LoVo (cell line): ENCODE measurements around the gene TGM6.
A peak's percentile ranks its signal among the peaks of the same experiment; 100 is the strongest.

Source experiments
- DNase-seq: peaks from one replicate; pipeline ENCODE4 v3.0.0-alpha.2; 2016; ENCODE audit warnings: low spot score

Gene TGM6

DNA sequence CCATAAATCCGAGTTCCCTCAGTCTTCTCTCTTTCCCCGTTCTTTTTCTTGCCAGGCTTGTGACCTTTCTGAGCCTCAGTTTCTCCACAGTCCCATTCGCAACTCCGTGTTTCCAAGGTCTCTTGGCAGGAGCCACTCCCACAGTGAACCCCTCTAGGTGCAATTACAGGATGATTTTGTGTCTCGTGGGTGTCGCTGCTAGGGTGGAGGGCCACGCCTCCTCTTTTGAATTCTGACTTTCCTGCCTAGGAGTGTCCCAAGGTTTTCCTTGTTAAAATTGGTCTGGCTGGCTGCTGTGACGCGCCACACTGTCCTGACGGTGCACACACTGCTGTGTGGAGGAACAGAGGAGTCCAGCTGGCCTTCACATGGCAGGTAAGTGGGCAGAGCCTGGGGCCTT lies at the start of gene TGM6:
Gene TGM6, plus strand, starts transcription at position 301 of the 400 bp plus-strand sequence. Its CDS starts 68 bp downstream, at position 369.
- no peak for DNase-seq

DNA sequence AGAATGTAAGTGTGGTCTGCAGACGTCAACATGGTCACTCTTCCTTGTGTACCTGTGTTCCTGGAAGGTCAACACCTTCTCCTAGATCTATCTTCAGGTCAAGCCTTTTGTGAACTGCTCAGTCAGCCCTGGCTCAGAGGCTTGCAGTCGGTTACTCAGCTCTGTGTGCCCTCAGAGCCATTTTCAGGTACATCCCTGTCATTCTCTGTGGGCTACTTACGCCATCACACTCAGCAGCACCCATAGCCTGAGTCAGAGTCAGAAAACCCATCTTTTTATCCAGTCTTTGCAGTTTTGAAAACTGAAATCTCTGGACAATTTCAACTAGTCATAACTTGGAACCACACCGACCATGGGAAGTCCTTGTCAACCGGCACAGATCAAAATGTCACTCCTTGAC lies 49.6 kb upstream of the TGM6 start:
- DNase-seq, result no peak

DNA sequence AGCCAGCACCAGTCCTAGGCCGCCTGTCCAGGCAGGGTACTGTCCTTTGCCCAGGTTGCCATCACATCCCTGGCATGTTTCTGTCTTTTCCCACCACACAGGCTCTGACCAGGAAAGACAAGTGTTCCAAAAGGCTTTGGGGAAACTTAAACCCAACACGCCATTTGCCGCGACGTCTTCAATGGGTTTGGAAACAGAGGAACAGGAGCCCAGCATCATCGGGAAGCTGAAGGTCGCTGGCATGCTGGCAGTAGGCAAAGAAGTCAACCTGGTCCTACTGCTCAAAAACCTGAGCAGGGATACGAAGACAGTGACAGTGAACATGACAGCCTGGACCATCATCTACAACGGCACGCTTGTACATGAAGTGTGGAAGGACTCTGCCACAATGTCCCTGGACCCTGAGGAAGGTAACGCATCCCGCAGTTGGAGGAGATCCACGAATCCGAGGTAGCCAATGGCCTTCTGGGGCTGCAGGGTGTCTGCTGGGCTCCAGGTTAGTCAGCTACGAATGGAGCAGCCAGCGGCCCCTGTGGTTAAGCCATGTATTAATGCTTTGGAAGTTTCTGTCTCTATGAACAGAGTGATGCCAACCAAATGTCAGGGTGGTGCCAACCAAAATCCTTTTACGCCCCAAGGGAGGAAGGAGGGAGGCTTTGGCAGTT lies 48.7 kb upstream of the TGM6 start:
- DNase-seq, result no peak

DNA sequence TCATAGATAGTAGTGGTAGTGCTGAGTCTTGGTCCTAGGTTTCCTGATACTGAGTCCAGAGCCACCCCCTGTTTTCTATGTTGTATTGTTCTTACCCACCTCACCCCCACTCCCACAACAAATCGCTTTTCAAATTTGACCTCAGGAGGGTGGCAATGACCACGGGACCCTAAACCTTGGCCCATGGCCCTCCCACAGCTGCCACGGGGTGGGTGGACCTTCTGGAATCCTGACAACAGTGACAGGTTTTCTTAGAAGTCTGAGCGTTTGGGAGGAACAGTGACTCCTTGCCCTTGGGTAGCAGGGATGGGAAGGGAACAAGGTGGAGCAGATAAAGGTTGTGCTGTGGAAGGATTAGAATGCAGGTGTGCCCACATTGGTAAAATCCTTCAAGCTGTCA lies 48.0 kb upstream of the TGM6 start:
- DNase-seq, result no peak

DNA sequence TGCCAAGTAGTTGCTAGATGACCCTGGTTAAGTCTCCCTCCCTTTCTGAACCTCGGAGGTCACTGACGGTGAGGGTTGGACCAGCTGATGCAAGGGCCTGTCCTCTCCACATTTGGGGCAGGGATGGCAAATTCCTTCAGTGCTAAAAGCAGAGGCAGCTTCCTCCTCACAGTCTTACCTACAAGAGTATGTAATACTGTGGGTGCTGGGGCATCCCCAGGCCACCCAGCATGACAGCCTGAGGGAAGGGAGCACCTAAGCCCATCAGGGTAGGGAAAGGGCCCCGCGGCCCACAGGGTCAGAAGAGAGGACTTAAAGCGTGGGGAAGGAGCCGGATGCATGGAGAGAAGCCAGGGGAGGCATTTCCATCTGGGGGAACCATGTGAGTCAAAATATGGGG lies 46.9 kb upstream of the TGM6 start:
- DNase-seq, result no peak

DNA sequence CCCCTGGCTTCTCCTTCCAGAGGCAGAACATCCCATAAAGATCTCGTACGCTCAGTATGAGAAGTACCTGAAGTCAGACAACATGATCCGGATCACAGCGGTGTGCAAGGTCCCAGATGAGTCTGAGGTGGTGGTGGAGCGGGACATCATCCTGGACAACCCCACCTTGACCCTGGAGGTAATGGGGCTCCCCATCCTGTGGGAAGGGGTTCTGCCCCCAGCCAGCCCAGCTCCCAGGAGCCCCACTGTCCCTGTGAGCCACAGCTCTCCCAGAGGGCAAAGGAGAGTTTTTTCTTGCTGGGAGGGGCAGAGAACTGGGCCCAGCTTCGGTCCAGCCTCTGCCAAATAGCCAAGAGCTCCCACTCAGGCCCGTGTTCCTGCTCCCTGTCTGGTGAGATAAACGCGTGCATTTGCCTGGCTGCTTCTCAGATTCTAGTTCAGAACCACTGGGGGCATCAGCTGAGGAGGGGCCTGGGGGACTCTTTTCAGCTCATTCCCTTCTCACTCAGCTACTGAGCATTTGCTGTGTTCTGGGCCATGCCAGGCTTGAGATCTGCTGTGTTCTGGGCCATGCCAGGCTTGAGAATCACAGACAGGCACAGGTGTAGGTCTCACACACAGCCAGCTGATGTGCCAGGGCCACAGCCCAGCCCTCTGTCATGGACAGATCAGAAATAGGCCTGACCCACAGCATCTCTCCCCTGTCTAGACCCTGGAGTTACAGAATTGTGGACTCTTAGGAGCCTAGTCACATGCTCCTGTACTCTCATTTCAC lies 45.4 kb upstream of the TGM6 start:
- DNase-seq, result no peak

DNA sequence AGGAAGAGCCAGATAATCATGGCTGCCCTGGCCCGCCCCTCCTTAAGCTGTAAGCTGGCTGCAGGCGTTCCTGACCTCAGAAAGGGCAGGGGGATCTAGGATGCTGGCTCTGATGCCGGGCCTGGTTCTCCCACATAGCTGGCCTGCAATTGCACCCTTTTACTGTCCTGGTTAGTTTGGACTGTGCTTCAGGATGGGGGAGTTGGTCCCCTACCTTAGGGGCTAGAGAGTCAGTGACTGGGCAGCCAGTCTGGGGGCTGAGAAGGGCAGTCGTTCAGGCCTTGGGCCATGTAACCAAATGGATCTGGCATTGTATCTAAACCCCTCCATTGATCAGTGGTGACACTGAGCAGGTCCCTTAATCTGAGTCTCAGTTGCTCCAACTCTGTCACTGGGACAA lies 44.2 kb upstream of the TGM6 start:
- no peak for DNase-seq

DNA sequence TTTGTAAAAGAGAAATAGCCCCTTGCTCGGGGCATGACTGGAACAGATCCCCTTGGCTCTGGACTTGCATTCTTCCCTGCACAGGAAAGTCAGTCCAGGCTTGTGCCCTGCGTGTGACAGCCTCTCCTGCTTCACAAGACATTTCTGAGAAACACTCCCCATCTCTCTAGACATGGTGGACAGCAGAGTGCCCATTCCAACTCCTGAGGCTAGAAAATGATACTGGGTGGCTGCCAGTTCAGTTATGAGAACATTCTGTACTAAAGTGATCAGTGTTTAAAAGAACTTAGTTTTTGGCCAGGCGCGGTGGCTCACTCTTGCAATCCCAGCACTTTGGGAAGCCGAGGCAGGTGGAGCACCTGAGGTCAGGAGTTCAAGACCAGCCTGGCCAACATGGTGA lies 43.6 kb upstream of the TGM6 start:
- no peak for DNase-seq

DNA sequence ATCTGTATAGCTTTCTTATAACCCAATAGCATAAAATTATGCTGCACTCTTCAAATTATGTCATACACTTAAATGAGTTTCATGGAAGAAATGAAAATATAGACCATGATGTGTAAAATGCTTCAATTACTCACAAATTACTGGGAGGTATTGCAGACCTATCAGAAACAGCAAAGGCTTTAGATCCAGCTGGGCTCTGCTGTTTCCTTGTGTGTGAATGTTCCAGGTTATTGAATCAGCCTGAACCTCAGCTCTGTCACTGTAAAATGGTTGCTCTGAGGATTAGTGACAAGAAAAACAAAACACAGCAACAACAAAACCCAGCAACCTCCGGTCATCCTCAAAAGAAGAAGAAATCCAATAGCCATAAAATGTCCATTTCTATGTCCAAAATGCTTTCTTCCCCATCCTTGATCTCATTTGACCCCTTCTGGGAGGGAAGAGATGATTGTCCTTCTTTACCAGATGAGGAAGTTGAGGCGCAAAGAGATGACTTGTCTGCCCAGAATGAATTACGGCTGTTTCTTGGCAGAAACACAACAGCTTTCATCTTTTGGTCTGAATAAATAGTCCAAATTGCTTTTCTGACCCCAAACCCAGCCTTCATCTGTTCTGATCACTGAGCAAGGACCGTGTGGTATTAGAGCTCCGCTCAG lies 42.2 kb upstream of the TGM6 start:
- DNase-seq, result no peak

DNA sequence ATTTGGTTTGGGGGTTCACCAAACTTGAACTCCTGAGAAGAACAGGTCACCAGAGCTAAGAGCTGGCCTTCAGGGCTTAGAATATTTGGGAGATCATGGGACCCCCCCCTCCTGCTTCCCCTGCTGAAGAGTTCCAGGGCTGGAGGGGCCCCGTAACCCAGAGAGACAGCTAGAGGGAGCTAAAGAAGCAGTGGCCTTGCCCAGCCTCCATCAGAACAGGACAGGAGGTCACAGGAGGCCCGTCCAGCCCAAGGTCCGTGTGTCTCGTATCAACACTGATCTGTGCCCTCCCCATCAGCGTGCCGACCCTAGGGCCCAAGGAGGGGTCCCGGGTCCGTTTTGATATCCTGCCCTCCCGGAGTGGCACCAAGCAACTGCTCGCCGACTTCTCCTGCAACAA lies 40.6 kb upstream of the TGM6 start:
- no peak for DNase-seq

DNA sequence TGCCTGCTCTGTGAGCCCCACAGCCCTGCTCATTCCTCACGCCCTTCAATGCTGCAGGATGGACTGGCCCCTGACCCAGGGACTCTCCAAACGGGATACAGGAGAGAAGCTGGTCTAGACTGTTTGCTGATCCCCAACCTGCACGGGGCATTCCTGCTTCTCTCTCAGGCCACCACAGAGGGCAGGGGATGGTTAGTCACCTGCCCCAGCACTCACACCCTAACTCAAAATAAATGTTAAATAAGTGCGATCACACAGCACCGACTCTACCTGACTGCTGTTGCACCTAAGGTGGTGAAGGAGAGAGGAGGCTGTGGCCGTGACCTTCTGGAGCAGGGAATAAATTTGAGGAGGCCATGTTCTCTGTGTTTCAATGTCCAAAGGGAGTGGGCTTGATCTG lies 39.9 kb upstream of the TGM6 start:
- no peak for DNase-seq

DNA sequence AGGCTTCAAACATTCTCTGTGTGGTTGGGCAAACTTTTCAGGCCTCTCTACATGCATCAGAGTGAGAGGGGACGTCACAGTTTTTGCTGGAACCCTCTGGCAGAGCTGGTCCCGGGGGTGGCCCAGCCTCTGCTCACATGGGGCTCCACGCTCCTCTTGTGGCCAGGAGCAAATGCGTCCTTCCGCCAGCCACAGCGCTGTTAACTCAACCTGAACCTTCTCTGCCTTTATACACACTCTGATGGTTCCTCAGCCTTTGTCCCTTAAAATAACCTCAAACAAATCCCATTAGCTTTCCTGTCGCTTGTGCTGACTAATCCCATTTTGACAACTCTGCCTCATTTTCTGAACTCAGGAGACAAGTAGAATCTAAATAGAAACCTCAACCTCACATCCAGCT lies 39.4 kb upstream of the TGM6 start:
- DNase-seq, result no peak

DNA sequence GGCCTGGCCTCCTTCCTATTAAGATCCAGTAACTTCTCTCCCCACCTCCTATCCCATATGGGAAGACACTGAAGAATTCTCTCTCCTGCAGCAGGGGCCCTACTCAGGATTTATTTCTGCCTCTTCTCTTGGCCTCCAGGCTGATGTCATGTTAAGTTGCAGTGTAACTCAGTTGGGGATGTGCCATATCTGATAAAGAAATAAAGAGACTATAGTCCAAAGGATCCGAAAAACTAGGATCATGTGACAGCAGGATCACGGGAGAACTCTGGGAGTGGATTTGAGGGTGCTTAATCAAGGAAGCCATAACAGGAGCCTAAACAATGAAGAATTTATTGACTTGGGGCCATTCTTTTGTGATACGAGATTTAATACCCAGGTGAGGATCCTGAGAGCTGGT lies 38.5 kb upstream of the TGM6 start:
- no peak for DNase-seq

DNA sequence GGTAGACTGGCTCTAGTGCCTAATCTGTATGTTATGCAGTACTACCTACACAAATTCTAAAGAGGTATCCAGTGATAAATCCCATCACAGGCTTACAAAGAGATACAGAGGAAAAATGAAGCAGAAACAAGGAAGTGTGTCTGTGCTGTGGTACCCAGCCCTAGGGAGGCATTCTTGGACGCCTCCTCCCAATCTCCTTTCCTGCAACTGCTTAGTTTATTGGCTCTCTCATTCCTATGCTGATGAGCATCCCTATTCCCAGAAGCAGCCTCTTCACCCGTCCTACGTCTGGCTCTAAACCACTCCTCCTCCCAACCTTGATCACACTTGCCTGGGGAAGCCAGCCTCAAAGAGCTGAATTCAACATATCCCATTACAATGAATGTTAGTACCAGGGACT lies 34.5 kb upstream of the TGM6 start:
- DNase-seq, result no peak

DNA sequence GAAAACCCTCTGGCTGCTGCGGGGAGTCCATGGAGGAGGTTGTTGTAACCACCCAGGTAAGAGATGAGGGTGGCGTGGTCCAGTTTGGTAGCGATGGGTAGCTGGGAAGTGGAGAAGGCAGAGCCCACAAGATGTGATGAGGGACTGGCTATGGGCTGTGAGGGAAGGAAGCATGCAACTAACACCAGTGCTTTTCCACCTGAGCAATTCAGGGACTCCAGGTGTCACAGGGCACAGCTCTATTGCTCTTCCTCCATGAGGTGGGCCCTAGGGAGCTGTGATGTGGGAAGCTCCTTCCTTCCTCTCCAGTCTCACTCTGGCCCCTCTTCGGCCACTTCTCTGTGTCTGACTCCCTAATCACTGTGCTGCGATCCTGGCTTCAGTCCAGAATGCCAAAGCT lies 32.4 kb upstream of the TGM6 start:
- no peak for DNase-seq

DNA sequence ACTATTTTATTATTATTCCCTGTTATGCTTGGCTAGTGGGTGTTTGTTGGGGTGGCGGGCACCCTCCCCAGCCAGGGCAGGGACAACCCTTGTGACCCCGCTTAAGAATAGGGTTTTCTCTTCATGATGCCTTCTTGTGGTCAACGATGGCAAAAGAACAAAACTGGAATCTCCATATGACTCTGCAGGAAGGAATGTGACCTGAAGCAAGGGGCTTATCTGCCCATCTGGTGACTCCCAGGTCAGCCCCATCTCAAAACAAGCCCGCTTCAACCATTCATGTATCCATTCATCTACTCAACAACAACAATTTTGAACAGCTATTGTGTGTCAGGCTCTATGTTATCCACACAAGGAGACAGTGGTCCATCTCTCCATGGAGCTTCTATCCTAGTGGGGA lies 30.9 kb upstream of the TGM6 start:
- no peak for DNase-seq

DNA sequence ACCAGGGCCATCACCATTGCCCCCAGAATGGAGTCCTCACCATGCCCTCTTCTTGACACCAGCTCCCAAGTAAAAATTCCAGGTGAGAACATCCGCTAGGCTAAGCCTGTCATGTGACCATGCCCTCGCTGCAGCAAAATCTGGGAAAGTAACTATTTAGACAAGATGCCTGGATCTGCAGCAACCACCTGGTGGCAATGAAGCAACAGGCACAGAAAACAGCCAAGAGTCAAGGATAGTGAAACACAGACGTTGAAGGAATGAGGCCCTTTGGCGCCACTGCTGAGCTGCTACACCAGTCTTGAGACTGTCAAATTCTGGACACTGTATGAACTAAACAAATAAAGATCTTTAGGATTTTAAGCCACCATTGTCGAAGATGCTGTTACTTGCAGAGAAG lies 30.1 kb upstream of the TGM6 start:
- DNase-seq, result no peak

DNA sequence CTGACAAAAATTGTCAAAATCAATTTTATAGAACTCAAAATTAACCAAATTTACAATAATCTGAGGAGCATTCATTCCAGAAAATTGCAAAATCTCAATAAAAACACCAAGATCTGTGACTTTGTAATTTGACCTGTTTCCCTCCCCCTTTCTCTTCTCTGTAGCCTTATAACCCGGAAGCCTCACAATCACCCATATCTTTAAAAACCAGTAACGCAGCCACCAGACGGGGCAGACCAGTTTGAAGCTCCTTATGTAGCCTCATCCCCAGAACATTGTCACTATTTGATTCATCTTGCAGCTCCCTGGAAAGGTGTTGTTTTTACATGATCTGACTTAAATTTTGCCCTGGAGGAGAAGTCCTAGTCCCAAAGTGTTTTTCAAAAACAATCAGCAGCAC lies 27.5 kb upstream of the TGM6 start:
- no peak for DNase-seq

DNA sequence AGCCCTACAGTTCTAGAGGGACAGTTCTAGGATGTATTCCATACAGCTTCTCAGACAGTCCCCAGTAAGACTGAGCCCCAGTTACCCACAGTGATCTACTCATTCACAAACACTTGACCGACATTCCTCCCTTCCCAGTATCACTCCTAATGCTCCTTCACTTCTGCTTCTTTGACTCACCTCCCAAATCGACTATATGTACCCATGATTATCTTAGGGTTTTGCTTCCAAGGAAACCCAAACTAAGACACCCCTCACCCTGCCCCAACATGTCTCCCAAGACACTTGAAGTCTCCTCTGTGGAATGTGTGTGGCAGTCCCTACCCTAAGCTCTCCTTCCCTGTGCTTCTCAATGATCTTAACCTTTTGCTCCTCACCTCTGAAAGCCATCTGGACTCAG lies 23.6 kb upstream of the TGM6 start:
- no peak for DNase-seq

DNA sequence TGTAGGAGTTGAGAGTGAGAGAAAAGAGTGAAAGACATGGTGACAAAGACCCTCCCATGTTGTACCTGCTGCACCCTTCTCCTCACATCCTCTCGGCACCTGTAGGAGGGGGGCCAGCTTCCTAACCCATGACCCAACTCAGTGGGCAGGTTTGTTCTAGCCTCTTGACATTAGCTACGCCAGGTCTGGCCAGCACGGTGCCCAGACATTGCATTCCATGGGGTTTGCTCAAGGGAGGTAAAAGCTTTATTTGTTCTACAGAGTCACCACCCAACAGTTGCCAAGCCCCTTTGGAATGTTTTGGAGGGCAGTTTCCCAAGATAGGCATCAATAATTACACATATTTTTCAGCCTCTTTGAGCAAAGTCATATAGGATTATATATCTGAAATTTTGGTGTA lies 22.7 kb upstream of the TGM6 start:
- peak; percentile 8 for DNase-seq

DNA sequence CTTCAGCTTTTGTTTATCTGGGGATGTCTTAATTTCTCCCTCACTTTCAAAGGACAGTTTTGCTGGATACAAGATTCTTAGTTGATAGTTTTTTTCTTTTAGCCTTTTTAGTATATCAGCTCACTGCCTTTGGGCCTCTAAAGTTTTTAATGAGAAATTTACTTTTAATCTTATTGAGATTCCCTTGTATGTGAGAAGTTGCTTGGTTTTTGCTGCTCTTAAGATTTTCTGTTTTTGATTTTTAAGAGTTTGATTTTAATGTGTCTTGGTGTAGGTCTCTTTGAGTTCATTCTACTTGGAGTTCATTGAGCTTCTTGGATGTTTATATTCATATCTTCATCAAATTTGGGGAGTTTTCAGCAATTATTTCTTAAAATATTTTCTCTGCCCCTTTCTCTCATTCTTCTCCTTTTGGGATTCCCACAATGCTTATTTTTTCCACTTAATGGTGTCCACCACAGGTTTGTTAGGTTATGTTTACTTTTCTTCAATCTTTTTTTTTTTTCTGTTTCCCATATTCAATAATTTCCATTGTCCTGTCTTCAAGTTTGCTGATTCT lies 19.6 kb upstream of the TGM6 start:
- DNase-seq, result no peak

DNA sequence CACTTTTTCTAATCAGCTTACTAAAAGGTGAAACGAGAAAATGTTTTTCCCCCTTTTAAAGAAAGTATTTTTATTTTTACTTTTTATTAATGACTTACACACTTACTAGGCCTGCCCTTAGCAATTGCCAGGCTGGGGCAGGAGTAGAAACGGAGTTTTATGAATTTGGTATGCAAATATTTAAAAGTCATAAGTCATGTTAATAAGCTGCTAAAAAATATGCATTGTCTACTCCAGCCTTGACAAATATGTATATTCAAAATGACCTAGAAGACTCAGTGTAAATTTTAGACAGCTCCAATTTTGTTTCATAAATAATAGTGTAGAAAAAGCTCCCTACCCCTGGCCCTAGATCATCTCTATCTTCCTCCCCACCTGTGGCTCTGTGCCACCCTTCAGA lies 17.5 kb upstream of the TGM6 start:
- DNase-seq, result no peak

DNA sequence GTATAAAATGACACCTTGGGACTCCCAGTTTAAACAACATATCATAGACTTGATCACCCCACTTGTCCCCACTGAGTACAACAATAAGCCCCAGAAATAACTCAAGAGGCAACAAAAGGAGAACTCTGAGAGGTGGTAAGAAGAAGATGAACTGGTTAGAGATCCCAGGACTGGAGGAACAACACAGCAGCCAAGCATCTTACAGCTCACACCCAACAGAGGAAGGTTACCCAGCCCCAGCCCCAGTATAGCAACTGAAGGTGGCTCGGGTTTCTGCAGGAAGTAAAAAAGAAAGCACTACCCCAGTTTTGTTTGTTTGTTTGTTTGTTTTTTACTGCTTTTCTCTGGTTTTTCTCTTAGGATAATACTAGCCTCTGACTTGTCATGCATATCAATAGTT lies 17.1 kb upstream of the TGM6 start:
- DNase-seq, result no peak
